GM19455 (cell line): ENCODE results near the gene STAB2.

ENCODE experiments used
- ATAC-seq: cut with Tn5 transposase; IDR thresholded peaks from one replicate; pipeline ENCODE4 v1.9.1; 2021; ENCODE audit not compliant: unreplicated experiment

Gene STAB2

DNA sequence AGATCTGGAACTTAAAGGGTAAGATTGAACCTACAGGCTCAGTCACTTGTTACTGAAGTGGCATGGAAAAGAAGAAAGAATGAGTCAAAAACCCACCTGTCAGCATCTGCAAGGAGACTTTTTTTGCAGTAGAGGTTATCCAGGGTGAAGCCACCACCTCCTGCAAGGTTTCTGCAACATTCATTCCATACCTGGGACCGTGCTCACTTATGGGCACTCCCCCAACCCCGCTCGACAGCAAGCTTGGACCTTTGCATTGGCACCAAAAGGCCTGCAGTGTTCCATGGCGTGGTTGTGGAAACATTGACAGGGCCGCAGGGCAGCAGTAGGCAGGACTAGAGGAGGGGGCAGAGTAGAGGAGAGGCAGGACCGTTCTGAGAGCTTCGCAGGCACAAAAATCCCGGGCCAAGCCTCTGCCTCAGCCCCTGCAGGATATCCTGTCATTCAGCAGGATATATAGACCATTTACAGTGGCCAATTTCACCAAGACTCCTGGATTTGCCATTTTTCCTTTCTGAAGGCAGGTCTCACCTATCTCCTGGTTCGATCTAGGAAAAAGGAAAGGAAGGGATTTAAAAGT, at the start of gene STAB2:
TSS of gene STAB2 (plus strand) at position 483 of the 580 bp plus-strand sequence. CDS start 204 bp downstream, outside the sequence.
- ATAC-seq = no peak

DNA sequence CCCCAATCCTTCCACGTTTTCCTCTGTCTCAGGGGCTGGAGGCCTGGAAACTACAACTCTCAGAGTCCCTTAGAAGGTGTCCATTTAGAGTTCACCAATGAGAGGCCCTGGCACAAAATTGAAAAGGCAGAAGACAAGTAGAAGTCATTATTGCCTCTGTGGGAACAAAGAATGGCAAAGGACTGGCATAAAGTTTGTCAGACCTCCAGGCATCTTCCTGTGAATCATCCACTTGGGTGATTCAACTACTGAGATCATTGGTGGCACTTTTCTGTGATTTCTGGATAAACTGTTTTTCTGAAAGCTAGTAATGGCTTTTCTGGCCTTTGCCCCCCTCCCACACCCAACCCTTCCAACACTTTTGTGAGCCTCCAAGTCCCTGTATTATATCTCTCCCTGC, 48.7 kb upstream of the STAB2 start:
- no peak for ATAC-seq

DNA sequence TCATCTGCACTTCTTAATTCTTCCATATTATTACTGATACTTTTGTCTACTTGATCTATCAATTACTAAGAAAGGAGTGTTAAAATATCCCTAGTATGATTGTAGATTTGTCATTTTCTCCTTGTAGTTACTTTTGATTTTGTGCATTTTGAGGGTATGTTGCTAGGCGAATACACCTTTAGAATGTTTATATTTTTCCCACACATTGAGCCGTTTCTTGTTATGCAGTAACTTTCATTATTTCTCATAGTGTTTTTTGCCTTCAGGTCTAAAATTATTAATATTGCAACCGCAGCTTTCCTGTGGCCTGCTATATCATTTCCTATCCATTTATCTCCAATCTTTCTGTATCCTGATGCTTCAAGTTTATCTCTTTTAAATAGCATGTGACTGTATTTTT, 46.8 kb upstream of the STAB2 start:
- no peak for ATAC-seq

GRCh38 chr12:103542078-103542477, 45.0 kb upstream of the STAB2 start:
- no peak for ATAC-seq

- ATAC-seq = no peak
These were observed 40.1 kb upstream of the STAB2 start for GRCh38 chr12:103546959-103547358.

- no peak for ATAC-seq
These were observed 39.7 kb upstream of the STAB2 start for GRCh38 chr12:103547376-103547775.

DNA sequence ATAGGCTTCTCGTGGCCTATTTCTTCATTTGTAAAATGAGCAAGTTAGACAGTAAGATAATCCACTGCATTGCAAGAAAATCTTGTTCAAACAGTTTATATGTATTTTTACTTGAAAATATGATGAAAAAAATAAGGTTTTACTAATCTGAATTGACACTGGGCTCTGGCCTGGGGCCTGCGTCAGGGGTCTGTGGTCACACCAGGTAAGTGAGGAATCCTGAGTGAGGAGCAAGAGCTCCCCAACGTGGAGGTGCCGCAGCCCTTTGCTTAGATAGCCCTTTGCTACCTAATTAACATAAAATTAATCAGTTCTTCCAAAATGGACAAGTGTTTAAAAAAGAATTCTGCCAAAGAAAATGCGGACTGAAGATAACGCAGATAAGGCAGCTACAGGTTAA, 39.1 kb upstream of the STAB2 start:
- no peak for ATAC-seq

- peak; percentile 71 for ATAC-seq
These were observed 38.2 kb upstream of the STAB2 start for GRCh38 chr12:103548622-103549601.

DNA sequence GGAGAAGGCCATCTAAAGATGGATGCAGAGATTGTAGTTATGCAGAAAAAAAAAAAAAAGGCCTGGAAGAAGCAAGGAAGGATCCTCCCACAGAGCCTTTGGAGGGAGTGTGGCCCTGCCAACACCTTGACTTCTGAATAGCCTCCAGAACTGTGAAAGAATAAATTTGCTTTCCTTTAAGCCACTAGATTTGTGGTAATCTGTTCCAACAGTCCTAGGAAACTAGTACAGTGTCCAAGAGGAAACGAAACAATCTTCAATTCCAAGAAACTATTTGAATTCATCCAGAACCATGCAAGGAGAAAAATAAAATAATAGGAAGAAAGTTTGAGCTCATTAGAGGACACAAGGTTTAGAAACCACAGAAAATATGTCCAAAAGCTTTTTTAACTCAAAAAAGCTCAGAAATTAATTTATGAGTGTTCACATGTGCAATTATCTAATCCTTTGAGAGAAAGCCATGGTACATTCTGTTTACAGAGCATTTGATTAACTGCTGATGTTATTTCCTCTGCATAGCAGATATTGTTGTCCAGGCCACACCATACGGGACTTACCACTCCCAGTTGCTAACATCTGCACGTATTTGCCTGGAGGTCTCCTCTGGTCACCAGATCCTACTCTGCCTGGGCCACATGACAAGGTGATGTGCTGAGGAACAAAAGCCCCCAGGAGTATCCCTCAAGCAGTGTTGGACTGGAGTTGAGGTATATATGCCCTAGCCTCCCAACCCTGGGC, 30.0 kb upstream of the STAB2 start:
- no peak for ATAC-seq

GRCh38 chr12:103557628-103558010, 29.5 kb upstream of the STAB2 start:
- no peak for ATAC-seq

DNA sequence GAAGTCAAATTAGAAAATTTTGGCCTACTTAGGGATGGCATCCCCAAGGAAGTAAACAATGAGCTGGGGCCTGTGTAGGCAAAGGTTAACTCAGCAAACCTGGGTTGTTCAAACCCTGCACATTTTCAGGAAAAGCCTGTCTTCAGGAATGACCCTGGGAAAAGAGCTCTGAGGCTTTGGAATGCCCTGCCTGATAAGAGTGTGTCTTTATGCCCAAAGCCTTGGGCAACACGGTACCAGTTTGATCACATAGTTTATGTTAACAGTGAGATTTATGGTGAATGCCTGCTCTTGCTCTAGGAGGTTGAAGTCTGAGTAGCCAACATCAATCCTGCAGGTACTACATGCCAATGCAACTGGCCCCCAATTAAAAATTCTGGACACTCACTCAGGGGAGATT, 28.2 kb upstream of the STAB2 start:
- ATAC-seq = no peak

DNA sequence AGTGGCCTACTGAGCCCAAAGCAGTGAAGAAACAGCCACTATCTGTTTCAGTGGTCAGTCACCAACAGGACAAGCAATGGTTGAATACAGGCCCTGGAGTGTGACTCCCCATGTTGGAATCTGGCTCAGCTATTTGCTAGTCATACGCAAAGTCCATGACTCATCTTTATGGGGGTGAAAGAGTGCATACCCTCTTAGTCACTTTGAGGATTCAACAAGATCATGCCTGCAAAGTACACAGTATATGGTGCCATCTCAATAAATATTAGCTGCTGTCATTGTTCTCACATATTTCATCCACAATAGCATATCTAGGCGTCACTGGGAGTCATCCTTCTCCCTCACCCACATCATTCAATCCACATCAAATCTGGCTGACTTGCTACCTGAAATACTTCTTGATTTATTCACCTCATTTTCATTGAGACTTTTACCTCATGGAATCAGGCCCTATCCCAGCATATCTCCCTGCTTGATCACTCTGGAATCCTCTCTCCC, 26.4 kb upstream of the STAB2 start:
- ATAC-seq = no peak

DNA sequence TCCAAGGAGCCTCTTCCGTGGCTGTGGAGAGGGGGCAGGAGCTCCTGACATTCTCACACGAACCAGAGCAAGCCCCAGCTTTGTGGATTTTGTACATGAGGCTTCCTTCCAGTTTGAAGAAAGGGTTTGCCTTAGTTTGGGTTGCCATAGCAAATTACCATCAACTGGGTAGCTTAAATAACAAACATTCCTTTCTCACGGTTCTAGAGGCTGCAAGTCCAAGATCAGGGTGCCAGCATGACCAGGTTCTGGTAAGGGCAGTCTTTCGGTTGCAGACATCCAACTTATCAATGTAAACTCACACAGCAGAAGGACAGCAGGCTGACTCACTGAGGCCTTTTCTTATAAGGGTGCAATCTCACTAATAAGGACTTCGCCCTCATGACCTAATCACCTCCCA, 25.9 kb upstream of the STAB2 start:
- no peak for ATAC-seq

GRCh38 chr12:103566398-103566797, 20.7 kb upstream of the STAB2 start:
- ATAC-seq = no peak

DNA sequence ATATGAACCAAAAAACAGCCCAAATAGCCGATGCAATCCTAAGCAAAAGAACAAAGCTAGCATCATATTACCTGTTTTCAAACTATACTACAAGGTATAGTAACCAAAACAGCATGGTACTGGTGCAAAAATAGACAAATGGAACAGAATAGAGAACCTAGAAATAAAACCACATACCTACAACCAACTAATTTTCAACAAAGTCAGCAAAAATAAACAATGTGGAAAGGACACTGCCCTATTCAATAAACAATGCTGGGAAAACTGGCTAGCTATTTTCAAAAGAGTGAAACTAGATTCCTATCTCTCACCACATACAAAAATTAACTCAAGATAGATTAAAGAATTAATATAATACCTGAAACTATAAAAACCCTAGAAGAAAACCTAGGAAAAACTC, 17.8 kb upstream of the STAB2 start:
- ATAC-seq = no peak

GRCh38 chr12:103571286-103571685, 15.8 kb upstream of the STAB2 start:
- no peak for ATAC-seq

GRCh38 chr12:103572312-103573045, 14.6 kb upstream of the STAB2 start:
- no peak for ATAC-seq

DNA sequence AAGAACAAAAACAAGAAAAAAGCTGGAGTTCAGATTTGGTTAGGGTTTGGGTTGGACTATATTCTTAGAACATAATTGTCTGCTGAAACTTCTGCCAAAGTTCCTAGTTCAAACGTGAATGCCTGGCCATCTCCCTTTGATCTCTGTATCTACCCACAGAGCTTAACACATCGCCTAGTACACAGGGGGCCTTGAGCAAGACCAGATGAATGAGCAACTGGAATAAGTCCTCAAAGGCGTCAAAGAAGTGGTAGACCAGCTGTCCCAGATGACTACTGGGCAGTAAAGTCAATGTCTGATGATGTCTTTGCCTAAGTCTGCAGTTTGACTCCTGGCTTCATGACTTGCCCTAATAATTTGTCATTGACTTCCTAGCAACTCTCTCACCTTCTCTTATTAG, 13.9 kb upstream of the STAB2 start:
- ATAC-seq = no peak

DNA sequence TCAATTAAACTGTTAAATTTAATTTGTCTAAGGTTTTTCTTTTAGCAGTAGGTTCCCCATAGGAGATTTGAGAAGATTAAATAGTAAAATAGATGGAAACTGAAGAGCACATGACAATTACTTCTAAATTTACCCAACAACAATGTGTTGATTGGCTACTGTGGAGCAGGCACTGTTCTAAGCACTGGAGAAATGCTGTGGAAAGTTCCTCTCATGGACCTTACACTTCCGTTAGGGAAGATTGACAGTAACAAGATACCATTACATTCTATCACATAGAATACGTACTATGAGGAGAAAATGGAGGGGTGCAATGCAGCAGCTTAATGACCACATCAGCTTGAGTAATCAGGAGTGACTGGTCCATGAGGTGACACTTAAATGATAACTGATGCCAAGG, 8.1 kb upstream of the STAB2 start:
- no peak for ATAC-seq

DNA sequence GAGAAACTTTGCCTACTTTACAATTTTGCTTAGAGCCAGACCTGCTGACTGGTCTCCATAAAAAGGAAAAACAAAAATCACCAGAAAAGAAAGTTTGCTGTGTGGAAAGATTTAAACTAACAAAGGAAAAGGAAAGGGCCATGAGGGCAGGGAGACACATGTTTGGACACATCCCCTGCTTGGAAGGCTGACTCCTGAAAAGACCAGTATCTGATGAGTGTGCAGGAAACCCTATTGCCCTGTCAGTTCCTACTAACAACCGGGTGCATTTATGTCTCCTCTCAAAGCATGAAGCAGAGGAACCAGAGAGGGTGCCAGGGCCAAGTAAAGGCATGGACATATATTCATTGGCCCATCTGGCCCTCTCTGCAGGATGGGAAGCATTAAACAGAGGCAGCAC, 7.0 kb upstream of the STAB2 start:
- ATAC-seq = no peak

DNA sequence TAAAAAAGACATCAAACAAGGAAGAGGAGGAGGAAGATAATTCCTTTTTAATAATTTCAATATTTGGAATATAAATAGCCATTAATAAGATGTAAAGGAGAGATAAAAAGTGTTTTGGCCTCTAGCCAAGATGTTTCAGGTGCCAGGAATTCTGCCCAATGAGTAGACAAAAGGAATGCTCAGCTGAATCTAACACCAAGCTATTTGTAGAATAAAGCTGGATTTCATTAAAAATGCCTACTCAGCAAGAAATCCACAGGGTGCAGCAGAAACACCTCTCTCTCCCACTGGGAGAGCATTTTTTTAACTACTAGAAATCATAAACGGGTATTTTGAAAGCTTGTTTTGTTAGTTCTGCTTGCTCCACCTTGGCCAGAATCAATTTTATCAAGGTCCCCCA, 4.1 kb upstream of the STAB2 start:
- ATAC-seq = no peak
